UCSD-AML1 (cell line): ENCODE results near the gene ZNF385C.

Source experiments
- DNase-seq: peaks from one replicate; lab custom pipeline; 2025; ENCODE audit not compliant: unreplicated experiment; lab: John Stamatoyannopoulos, UW

The ZNF385C gene

DNA sequence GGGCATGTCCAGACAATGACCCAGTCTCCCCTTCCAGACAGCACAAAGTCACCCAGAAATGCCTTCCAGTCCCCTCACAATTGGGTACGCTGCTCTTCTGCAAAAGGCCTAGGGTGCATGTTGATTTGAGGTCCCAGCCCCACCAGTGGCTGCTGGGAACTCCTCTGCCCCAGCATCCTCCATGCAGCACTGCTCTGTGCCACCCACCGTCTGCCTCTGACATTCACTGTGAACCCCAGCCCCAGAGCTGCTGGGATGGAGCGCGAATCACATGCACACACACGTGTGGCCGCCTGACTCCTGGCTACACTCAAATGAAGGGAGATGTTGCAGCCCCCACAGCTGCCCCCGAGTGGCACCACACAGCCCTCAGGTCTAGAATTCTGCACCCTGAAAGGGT is 46.6 kb downstream of the ZNF385C start:
- no peak for DNase-seq

DNA sequence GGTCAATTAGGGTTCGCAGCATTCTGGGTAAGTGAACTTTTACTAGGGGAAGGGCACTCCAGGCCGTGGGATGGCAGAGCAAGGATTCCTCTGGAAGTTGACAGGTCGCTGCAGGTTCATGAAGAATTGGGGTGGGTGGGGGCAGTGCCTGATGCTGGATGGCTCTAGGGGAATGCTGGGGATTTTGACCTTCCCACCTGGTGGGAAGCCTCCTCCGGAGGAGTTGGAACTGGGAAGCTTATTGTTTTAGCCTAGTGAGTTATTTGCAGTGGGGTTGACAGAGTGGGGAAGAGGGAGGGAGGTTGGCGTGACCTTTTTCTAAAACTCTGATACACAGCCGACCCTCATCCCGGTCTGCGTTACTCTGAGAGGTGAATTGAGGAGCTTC is 47.3 kb downstream of the ZNF385C start:
- DNase-seq: no peak

DNA sequence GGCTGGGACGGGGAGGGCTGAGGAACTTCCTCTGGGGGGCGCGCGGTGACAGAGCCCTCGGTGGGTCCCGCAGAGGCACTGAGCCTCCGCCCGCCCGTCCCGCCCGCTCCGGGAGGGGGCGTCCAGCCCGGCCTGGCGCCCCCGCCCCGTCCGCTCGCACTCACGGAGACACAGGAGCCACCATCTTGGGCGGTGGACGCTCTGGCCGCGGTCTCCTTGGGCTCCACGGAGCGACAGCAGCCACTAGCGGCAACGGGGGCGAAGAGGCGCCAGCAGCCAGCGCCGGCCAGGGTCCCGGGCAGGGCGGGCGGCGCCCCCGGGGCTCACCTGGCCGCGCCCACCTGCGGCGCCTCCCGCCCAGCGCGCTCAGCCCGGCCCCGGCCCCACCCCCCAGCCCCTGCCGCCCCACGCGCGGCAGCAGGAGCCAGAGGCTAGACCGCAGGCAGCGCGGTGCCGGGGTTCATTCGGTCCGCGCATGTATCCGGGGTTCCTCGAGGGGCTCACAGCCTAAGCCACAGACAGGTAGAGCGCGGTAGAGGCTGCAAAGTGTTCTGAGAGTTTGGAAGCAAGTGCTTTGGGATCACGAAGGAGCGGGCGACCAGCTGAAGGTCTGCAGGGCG is 47.8 kb downstream of the ZNF385C start, which contains the start of gene C17orf113:
Gene C17orf113, minus strand, starts transcription at position 209 of the 620 bp plus-strand sequence. CDS start 7,225 bp downstream, outside the sequence.
- peak; percentile 65 for DNase-seq

DNA sequence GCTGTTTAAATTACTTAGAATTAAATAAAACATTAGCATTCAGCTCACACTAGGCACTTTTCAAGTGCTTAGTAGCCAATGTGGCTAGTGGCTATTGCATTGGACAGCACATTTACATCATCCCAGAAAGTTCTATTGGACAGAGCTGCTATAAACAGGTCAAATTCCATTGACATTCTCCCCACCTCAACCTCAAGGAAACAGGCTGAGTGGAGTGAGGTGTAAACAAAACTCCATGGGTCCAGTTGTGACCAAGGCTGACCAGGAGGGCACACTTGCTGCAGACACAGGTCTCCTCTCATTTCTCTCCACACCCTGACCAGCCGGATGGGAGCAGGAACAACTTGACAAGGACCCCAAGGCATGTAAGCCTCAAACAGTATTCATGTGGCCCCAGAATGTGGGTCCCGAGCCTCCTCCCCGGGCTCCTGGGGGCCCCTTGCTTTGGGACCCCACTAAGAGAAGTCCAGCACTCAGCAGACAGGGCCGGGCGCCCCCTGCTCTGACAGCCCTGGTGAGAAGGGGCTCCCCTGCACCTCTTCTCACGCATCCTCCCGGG is 48.4 kb downstream of the ZNF385C start:
- no peak for DNase-seq

DNA sequence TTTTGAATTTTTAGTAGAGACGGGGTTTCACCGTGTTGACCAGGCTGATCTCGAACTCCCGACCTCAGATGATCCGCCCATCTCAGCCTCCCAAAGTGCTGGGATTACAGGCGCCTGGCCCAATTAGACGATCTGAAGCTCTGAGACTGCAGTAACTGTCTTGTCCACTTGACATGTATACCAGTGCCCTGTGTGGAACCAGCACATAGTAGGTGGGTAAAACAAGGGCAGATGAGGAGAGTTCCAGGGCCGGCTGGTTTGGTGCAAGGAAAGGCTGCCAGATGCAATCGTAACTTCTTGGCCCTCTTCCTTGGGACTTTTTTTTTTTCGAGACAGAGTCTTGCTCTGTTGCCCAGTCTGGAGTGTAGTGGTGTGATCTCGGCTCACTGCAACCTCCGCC is 50.9 kb downstream of the ZNF385C start:
- no peak for DNase-seq

DNA sequence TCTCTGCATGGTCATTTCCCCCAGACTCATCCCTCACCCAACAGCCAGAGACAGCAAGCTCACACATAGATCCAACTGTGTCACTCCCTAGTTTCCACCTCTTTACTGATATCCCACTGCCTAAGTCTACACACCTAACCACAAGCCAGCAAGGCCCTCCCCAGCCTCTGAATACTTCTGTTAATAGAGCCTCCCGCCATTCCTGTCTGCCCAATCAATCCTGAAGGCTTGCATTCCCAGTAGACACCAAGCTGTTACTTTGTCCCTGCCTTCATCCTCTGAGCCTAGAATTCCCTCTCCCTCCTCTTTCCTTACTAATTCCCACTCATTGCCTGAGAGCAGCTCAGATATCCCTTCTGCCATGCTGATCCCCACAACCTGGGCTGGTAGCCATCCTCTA is 52.6 kb downstream of the ZNF385C start:
- no peak for DNase-seq

DNA sequence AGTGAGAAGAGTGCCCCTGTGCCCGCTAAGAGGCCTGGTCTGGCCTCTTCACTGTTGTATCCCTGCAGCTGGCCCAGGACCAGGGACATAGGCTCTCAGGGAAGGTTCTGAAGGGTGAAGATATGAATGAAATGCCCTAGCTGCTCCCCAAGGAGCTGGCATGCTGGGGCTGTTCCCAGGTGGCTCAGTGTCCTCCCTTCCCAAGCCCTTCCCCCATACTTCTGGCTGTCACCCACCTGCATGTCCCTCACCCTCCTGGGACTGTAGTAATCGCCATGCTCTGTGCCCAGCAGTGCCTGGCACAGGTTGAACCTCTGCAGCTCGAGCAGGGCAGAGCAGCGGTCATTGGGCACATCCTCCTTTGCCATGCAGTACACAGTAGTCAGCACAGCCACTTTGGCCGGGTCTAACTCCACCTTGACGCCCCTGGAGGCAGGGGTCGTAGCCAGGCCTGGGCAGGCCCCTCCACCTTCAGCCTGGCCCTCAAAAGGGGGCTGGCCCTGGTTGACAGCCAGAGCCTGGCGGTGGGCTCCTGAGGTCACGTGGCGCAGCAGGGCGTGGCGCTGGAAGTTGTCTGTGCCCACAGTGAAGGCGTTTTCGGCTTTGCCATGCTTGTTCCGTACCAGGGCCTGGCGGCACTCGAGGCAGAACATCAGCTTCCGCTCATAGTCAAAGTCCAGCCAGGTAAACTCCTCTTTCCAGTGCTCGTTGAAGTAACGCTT is 55.5 kb downstream of the ZNF385C start:
- DNase-seq: no peak

DNA sequence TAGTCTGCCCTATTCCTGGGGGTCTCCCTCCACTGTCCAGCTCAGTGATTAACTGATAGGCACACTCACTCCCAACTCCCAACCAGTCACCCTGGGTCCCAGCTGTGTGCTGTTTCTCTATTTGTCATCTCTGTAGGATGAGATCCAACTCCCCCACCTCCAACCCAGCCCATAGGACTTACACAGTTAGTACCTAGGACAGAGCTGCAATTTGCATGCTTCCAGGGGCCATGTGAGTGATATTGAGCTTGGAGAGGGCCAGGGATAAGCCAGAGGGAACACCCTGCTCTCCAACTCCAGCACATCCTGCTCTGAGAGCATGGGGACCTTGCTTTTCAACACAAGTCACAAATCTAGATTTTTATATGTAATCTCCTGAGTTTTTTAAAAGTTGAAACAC is 56.7 kb downstream of the ZNF385C start:
- DNase-seq: no peak

DNA sequence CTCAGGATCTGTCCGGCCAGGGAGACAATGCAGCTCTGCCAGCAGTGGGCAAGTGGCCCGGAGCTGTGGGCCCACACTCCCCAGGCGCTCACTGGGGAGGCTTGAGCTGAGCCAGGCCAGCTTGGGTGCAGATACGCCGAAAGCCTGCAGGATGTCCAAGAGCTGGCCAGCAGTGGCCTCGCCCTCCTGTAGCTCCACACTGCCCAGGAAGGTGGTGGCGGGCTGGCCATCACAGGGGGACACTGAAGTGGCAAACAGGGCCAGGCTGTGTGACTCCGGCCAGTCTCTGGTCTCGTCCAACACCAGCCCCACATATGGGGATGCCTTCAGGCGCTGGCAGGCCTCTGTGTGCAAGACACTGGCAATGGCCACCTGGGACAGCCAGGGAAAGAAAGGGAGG is 57.5 kb downstream of the ZNF385C start:
- DNase-seq: no peak

DNA sequence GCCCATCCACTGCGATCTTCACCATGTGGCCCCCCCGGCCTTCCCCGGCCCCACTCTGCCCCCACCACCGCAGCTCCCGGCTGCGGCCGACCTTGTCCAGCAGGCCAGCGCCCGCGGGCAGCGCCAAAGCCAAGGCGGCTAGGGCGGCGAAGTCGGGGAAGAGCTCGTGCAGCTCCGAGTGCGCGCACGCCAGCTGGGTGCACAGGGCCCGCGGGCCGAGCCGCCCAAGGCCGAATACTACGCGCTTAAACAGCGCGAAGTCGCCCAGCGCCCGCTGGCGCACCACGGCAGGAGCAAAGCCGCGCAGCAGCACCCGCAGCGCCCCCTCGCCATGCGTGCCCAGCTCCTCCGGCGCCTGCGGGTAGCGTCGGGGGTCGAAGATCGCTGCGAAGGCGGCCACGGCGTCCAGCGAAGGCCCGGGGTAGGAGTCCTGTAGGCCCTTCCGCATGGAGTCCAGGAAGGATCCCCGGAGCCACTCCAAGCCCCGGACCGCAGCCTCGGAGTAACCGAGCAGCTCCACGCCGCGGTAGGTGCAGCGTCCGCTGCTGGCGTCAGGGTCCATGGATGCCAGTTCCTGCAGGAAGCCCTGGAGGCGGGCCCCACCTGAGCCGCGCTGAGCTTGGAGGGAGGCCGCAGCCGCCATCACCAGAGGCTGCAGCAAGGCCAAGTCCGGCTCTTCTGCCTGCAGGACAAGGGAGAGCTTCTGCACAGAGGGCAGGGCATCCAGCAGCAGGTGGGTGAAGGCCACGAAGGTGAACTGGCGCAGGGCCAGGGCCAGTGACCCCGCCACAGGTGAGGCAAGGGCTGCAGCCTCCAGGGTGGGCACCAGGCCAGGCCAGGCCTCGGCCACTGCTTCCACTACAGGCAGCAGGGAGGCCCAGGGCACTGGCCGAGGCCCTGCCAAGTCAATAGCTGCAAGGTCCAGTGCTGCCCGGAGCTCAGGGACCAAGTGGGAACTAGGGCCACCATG is 58.2 kb downstream of the ZNF385C start:
- no peak for DNase-seq

DNA sequence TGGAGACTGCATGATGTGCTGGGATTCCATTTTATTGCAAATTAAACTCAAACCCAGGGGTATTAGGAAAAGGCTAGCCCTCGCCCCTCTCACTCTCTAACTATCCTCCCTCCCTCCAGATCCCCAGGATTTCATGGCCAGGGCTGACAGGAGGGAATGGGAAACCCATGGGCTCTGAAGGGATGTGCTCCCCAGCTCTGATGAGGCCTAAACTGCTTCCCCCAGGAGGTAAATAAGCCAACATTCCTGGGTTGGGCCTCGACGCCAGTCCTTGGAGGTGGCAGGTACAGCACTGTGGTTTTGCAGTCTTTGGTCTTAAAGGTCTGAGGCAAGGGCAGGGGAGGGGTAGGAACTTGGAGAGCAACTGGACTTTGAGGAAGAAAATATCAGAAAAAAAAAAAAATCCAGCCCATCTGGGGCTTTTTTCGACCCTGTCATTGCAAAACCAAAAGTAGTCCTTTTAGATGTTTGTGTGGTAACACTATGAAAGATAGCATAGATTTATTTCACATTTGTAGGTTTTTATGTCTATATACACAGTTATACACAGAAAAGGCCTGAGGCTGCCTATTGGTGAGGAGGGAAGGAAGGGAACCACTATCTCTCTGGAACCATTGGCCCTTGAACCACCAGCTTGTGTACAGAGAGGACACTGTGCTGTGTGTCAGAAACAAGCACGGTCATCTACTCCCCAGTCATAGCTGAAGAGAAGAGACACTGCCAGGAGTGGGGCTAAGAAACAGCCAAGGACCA is 59.9 kb downstream of the ZNF385C start:
- DNase-seq: no peak

DNA sequence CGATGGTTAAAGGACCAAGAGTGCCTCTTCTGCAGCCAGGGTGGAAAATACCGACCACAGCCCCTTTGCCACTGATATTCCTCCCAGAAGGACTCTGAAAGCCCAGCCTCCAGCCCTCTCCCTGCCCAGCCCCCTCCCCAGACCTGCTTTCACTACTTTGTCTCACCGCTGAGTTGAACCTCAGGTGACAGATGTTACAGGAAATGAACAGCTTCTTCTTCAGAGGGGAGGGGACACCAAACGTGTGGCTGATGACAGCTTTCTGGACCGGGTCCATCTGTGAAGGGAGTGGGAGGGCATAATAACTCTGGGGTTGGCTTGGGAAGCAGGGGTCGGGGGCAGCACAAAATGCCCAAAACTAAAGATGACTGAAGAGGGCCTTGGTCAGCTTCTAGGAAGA is 64.2 kb downstream of the ZNF385C start:
- DNase-seq: no peak

DNA sequence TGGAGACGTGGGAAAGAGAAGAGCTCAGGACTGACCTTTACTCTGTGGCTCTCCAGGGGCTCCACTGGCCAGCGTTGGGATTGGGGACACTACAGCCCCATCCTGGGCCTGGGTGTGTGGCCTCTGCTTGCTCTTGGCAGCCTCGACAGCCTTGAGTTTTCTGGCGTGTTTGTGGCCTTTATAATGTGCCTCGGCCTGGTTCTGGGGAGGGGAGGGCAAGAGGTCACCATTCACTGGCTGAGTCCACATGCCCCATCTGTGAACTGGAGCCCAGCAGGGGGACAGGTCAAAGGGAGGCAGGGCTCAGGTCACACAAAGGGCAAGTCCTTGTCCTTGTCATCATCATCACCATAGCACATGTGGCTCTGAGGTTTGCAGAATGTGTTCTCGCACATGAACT is 66.7 kb downstream of the ZNF385C start:
- DNase-seq: no peak

DNA sequence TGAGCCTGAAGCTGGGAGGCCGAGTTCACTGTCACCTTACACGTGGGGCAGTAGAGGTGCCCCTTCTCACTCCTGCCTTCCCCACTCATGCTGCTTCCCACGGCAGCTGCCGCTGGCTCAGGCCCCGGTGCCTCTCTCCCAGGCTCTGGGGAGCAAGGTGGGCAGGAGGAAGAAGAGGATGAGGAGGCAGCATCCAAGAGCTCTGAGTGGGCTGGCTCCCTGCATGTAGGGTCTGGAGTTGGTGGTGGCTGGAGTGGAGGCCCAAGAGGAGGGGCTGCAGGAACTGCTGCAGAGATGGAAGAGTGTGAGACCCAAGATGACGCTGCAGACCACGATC is 69.5 kb downstream of the ZNF385C start:
- no peak for DNase-seq

DNA sequence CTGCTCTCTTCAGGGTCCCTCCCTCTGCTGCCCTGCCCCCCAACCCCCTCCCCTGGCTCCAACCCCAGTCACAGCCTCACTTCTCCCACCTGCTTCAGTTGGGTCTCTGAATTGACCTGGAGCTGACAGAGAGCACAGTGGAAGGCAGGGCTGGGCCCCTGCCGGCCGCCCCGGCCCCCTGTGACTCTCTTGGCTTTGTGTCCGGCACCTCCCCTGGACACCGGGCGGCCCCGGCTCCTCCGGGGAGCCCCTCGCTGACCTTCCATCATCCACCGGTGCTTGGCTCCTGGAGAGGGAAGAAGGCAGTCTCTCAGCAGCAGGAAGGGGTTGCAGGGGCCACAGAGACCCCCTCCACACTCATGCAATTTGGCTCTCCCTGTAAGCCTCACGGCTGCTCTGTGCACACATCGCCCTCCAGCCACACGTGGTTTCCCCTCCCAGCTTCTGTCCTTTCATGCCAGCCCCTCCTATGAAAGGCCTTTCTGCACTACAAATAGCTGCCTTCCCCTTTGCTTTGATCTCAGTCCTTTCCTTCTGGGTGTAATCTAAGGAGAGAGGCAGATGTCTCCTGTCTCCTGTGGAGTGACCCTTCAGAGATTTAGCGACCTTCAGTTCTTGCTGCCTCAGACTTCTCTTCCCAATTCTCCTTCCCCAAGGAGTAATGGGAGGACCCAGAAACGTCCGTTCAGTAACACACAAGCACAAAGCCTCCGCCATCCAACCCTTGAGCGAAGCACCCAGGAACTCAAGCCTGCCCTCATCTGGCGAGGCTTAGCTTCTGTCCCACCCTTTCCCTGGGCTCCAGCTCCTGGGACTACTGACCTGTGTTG is 70.1 kb downstream of the ZNF385C start:
- peak; percentile 34 for DNase-seq

DNA sequence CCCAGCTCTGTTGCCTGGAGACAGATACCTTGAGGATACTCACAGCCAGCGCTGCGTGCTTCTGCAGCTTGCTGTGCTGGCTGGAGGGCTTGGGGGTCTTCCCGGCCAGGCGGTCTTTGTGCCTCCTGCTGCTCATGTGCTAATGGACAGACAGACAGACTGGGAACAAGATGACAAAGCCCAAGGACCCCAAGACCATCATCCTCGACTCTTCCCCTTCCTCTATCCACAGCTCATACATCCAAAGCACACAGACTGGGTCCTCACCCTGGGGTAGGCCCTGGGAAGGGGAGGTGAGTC is 70.7 kb downstream of the ZNF385C start:
- DNase-seq: no peak

DNA sequence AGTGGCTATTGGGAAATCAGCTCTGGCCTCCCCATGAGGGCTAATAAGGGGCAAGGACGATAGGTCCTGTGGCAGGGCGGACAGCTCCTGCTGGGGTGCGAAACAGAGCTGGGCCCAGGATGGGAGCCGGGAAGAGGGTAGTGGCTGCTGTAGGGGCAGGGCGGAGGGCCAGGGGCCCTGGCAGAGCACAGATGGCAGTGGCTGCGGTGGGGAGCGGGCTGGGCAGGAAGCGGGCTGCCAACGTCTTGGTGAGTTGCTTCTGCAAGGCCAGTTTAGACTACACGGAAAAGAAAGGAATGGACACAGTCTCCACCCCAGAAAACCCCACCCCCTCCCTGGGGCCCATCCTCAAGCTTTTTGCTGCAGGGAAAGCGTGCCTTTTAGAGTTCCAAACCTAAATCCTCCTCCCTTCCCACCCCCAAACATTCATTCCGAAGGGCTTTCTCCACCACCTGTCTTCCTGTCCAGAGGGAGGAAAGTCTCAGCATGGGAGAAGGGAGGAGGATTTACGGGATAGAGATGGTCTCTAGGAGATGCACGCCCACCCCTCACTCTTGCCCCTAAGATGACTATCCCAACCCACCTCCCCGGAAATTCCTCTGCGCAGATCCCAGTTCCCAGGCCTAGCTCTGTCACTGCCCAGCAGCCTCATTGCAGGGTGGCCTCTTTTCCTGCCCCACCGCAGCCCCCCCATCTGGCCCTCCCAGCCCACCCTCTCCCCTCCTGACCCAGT is 71.2 kb downstream of the ZNF385C start:
- no peak for DNase-seq

DNA sequence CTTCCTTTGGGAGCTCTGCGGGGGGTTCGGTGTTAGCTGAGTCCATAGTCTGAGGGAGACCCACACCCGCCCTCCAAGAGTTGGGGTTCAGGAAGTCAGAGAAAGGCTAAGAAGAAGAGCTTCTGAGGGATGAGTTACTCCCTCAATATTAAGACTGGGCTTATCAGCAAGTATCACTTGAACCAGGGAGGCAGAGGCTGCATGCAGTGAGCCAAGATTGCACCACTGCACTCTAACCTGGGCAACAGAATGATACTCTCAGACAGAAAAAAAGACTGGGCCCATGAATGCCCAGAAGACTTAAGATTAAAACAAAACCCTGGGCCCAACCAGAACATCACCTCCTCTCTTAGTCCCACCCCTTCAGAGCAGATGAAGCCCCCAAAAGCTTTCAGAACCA is 72.3 kb downstream of the ZNF385C start:
- no peak for DNase-seq

DNA sequence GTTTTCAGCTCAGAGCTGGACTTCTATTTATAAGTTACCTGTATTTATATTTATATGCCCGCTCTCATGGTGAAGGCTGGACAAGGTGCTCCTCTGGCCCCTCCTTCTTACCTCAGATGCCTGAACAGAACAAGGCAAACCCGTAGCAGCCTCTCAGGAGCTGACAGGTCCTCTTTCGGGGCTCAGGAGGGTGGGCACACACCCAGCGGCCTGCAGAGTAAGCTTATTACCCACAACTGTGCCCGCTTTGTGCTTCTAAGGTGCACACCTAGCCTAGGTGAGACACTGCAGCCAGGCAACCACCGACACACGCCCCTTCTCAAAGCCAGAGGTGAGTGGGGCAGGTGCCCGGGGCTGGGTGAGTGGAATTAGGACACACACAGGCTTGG is 73.1 kb downstream of the ZNF385C start:
- no peak for DNase-seq
